CD1c-positive myeloid dendritic cell (primary cell): ENCODE results near the gene DRC7.
A peak's percentile ranks its signal among the peaks of the same experiment; 100 is the strongest.
"Not testable (repeated sequence)": the region's sequence is repeated elsewhere in the genome, so short reads cannot be mapped to it uniquely, and the experiment has no call there.

ENCODE experiments used
- DNase-seq: peaks from one replicate; pipeline ENCODE4 v3.0.0-alpha.2; 2016; ENCODE audit errors: extremely low spot score

DRC7 gene

DNA sequence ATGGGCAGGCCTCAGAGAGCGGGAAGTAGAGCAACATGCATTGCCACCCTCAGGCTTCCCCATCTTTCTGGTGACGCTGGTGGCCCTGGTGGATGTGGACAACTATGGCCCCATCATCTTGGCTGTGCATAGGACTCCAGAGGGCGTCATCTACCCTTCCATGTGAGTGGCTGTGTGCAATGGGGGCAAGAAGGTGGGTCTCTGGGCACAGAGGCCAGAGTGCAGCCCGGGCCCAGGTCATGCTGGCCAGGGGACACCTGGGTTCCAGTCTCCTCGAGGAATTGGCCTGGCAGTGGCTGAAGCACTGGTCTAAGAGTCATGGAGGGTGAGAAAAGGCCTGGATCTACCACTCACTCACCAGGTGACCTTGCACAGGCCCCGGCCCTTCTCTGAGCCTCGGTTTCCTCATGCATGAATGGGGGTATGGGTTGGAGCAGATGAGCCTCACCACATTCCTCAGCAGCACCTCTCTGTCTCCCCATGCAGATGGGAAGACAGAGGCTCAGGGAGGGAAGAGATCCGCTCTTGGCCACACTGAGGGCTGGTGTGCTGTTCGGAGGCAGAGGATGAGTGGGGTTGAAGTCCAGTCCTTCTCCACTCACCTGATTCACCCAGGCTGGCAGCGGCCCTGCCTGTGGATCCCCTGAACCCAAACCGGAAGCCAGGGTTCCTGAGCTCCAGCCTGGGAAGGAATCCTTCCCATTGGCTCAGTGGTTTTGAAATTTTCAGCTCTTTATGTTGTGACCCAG lies 33.7 kb upstream of the DRC7 start:
- DNase-seq: no peak

GRCh38 chr16:57661510-57661909 lies 33.1 kb upstream of the DRC7 start:
- no peak for DNase-seq

DNA sequence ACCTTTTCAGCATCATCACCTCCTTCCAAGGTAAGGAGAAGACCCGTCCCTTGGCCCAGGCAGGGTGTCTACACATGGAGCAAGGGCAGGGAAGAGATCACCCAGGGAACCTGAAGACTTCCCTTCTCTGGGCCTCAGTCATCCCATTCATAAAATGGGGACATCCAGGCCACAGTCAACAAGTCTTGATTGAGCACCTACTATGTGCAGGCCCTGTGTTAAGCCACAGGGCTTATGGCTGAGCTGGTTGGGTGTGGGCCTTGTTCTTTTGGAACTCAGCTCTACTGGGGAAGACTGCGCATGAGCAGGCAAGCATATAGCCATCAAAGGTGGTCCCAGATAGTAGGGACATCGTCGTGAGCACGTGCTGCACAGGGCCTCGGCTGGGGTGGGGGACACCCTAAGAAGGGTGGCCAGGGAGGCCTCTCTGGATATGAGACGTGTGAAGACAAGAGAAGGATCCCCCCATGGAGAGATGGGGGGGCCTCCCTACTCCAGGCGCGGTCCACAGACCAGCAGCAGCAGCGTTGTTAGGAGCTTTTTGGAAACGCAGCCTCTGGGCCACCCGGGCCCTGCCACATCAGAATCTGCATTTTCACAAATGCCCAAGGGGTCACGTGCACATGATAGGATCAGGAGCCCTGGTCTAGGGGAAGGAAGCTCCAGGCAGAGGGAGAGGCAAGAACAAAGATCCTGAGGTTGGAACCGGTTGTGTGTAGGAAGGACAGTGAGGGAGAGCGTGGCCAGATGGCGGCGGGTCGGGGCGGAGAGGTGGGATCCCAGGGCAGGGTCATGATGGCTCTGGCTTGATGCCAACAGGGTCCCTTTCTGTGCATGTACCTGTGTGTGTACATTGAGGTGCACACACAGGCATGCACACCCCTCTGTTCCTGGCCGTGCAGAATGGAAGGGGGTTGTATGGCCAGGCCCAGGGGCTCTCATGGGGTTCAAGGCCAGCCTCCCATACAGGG lies 32.4 kb upstream of the DRC7 start:
- DNase-seq: no peak

GRCh38 chr16:57663436-57663835 lies 31.2 kb upstream of the DRC7 start:
- no peak for DNase-seq

GRCh38 chr16:57663917-57664661 lies 30.5 kb upstream of the DRC7 start:
- DNase-seq: no peak

DNA sequence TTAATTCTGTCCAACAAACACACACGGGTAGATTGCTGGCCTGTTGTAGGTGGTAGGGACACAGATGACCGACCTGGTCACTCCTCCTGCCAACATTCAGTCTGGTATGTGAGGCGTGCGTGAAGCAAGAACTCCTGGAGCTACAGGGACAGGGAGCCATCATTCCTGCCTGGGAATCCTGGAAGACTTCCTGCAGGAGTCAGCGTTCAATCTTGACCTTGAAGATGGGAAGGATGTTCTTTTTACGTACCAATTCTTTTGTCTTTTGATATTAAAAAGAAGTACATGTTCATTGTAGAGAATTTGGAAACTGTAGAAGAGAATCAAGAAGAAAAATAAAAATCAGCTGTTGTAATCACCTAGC lies 30.0 kb upstream of the DRC7 start:
- DNase-seq: no peak

GRCh38 chr16:57665541-57665940 lies 29.1 kb upstream of the DRC7 start:
- no peak for DNase-seq

DNA sequence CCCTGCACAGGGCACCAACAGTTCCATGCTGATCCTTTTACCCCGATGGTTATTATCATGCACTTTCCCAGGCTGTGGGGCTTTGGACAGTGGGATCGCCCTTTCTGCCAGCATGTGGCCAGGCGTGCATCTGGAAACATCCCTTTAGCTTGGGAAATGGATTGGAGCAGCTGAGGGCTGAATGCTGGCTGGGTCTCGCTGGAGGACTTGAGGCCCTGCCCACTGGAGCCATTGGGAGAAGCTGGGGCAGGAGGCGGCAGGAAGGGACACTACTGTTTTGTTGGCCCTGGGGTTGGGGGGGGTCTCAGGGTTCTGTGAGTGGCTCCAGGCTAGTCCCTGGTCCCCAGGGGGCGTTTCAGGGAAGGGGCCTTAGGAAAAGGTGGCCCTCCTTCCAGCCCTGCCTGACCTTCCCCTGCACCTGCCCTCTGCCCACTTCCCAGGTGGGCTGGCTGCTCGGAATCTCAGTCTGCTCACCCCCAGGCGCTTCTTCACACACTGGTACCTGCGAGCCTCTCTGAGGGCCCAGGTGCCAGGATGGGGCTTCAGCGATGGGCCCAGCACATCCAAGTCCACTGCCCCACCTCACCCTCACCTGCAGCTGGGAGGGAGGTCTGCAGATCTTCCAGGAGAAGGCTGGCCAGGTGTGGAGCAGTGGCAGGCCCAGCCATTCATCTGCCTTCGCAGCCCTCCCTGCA lies 28.1 kb upstream of the DRC7 start:
- DNase-seq: no peak

DNA sequence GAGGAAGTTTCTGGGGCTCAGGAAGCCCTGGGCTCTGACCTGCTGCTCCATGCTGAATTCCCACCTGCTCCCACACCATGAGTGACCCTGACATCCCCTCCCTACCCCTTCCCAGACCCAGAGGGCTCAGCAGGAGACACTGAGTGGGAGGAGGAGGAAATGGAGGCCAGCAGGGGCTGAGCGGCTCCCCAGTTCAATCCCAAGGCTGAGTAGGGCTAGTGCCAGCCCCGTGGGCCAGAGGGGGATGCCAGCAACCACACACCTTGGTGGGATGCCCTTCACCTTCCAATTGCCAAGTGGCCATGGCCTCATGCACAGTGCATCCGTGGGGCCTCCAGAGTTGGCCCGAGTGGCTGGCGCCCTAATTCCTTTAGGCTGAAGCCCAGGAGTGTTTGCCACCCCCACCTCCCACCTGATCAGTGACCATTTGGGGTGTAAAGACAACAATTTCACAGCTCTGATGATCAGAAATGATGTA lies 27.5 kb upstream of the DRC7 start:
- DNase-seq: no peak

DNA sequence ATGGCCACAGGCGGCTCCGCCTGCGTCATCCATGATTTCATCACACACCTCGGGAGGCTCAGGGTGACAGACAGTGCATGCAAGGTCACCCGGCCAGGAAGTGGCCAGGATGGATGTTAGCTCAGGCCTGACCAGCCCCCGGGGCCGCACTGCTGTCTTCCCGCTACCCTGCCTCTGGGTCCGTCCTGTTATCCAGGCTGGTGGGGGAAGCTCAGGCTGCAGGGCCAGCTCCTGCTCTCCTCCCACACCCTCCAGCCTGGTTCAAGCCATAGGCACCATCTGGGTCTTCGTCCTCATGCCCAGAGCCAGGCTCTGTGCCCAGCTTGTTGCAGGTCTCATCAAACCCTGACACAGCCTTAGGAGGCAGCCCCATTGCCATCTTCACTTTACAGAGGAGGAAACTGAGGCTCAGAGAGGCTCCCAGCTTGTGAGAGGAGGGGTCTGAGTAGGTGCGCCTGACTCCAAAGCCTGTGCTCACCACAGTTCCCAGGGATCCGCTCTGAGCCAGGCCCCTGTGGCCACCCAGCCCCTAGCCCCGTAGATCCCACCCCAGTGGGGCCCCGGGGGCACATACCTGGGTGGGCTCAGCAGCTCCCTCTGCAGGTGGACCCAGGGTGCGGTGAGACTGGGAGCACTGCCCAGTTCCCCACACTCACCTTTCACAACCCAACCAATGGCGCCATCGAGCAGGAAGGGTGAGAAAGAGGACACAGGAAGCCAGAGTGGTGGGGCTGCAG lies 26.9 kb upstream of the DRC7 start:
- peak; percentile 91 for DNase-seq

- no peak for DNase-seq
These were observed 26.4 kb upstream of the DRC7 start, which contains the start of gene ADGRG3 for GRCh38 chr16:57668263-57668571. ADGRG3 (plus strand) TSS chr16:57668306; CDS start chr16:57668348, 42 bp downstream.

GRCh38 chr16:57668630-57669475 lies 25.8 kb upstream of the DRC7 start:
- no peak for DNase-seq

DNA sequence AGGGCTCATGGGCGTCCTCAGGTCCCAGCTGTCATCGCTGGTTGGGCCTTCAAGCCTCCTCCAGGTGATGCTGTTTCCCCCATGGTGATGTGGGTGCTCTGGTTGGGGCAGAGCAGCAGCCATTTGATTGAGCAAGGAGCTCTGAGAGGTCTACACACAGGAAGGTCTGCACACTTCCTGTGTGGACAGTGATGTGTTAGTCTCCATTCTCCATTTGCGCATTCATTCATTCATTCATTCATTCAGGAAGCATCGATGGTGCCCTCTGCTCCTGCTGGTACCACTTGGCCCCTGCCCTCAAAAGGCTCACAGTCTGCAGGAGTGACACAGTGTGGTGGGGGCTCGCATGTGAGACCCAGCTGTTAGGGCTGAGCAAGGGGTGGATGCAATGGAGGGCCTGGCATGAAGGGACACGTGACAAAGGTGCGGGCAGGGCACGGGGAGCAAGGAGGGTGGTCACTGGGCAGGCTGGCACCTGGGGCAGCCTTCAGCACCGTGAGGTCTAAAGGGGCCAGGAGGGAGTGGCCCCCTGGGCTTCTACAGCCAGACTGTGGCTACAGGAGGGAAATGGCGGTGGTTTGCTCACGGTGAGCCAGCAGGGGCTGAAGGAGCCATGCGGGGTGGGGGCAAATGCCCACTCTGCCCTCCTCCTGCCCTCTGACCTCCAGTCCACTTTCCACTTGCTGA lies 25.0 kb upstream of the DRC7 start:
- DNase-seq: no peak

DNA sequence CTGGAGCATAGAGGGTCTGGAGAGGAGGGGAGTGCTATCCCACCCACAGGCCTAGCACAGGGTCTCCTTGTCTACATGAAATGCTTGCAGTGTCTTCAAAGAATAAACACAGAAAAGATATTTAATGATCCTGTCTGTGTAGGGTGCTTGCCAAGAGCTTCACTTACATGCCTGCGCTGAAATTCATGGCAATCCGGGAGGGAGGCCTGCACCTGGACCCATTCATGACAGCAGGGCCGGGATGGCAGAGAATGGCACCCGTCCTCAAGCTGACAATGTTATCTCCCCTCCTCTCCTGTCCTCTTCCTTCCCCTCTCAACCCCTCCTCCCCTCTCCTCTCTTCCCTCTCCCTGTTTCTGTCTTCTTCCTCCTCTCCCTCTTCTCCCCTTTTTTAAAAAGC lies 24.4 kb upstream of the DRC7 start:
- DNase-seq: no peak

DNA sequence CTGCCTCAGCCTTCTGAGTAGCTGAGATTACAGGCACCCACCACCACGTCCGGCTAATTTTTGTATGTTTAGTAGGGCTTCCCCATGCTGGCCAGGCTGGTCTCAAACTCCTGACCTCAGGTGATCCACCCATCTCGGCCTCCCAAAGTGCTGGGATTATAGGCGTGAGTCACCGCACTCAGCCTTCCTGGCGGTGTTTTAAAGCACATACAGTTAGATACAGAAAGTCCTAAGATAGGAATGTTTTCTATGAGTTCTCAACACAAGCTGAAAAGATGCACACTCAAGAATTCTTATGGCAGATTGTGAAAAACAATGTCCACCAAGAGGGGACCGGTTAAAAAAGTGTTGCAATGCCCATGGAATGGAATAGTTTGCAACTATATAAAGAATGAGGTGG lies 23.2 kb upstream of the DRC7 start:
- not testable (repeated sequence) for DNase-seq

GRCh38 chr16:57672416-57672815 lies 22.2 kb upstream of the DRC7 start:
- DNase-seq: no peak

GRCh38 chr16:57672824-57673223 lies 21.8 kb upstream of the DRC7 start:
- DNase-seq: no peak

- no peak for DNase-seq
These were observed 18.7 kb upstream of the DRC7 start for GRCh38 chr16:57675741-57676551.
